CD4-positive, alpha-beta T cell treated with Interferon gamma for 1 hour (primary cell): ENCODE results near the gene CLDN16.

Source experiments
- DNase-seq: peaks from one replicate; pipeline ENCODE4 v3.0.0-alpha.2; 2020

Gene CLDN16, protein sequence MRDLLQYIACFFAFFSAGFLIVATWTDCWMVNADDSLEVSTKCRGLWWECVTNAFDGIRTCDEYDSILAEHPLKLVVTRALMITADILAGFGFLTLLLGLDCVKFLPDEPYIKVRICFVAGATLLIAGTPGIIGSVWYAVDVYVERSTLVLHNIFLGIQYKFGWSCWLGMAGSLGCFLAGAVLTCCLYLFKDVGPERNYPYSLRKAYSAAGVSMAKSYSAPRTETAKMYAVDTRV

DNA sequence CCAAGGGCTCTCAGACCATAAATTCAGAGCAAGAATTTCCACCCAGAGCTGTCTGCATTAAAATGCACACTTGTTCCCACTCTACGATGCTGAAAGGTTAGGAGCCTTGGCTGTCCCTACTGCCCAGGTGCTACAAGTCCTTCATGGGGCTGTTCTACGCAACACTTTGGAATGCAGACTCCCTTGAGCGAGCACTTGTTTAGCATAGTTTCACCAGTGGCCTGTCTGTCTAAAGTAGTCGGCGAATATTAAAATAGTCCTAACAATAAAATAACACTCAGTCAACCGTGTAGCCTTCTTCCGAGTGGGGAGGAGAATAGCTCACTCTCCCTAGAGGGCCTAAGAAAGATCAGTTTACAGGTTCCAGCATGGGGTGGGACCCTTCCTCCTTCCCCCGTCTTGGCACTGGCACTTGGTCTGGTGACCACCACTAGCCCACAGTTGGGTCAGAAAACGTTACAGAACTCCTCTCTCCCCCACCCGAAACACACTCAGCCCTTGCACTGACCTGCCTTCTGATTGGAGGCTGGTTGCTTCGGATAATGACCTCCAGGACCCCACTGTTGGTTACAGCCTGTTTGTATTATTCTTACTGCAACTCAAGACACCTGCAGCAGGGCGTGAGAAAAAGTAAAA, at the start of gene CLDN16:
Gene CLDN16 (plus strand): TSS at position 586 of the 636 bp plus-strand sequence. CDS start 167 bp downstream, outside the sequence.
- no peak for DNase-seq

DNA sequence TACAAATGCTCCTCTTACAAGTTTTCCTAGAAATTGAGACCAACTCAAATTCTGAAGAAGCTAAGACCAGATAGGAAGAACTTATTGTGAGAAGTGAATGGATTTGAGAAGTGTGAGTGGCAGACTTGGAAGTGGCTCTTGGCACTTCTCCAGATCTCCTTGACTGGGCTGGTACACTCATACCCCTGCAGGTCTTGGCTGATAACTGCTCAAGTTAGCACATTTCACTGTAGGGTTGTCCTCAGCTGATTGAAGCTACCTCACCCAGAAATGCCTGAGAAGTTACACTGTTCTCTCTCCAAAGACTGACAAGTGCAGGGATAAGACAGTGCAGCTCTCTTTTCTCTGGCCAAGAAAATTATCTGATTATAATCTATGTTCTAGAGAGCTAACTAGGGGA, 49.2 kb upstream of the CLDN16 start:
- DNase-seq, result no peak

DNA sequence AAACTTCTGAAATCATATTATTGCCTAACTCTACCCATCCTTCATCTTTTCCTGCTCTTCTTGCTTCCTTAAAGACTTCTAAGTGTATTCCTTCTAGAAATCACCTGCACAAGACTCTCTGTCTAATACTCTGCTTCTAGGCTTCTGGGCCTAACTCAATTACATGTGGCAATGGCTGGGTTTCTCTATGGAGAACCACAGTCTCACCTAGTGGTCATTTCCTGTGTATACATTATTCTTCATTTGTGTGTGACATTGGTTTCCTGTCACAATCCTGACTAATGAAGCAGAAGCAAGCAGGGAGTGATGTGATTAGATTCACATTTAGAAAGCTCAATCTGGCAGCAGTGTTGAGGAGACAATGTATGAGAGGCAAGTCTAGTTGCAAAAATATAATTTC, 48.8 kb upstream of the CLDN16 start:
- DNase-seq, result no peak

DNA sequence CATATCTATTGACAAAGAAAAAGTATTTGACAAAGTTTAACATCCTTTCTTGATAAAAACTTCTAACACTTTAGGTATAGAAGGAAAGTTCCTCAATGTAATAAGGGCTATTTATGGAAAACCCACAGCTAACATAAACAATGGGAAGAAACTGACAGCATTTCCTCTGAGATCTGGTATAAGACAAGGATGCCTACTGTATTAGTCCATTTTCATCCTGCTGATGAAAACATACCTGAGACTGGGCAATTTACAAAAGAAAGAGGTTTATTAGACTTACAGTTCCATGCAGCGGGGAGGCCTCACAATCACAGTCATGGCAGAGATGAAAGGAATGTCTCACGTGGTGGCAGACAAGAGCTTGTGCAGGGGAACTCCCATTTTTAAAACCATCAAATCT, 47.9 kb upstream of the CLDN16 start:
- DNase-seq, result no peak

DNA sequence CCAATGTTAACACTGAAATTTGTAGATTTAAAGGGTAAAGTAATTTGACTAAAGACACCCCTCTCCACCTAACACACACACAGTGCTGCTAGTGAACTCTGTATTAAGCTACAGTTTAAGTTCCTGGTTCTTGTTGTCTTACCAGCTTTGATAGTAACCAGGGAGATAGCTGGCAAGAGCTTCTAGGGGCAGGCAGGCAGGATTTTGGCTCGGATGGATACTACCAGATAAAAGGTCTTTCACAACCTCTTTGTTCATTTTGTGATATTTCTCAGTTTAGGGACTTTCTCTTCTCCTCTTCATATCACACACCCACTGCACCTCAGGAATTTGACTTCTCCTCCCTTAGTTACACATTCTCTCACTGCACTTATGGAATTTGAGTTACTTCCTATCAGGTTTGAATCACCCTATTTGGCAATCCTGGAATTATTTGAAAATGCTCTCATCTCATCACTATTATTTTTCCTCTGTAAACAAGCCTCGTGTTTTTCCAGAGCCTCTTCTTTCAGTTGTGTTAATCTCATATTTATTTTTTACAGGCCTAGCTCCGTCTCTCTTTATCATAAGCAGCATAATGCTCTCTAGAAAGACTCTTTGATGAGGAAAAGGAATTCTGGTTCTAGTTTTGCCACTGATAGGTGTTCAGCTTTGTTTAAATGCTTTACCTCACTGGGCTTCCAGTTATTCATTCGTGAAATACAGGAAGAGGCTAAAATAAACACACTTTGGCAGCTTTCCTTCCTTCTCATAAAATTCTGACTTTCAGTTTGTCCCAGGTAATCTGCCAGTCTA, 42.7 kb upstream of the CLDN16 start:
- no peak for DNase-seq

DNA sequence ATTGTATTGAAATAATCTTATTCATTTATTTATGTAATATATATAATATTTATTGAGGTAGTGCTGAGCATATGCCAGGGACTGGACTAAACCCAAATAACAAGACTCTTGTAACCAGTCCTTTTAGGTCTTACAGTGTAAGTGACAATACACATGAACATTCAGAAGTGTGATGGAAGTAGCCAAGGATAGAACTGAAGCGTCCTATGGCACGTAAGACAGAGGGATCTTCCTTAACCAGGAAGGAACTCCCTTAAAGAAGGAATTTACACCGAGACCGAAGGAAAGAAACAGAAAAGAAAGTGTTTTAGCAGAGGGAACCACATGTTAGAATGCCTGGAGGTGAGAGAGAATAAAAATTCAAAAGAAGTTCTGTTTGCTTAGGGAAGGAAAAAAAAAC, 42.1 kb upstream of the CLDN16 start:
- no peak for DNase-seq

DNA sequence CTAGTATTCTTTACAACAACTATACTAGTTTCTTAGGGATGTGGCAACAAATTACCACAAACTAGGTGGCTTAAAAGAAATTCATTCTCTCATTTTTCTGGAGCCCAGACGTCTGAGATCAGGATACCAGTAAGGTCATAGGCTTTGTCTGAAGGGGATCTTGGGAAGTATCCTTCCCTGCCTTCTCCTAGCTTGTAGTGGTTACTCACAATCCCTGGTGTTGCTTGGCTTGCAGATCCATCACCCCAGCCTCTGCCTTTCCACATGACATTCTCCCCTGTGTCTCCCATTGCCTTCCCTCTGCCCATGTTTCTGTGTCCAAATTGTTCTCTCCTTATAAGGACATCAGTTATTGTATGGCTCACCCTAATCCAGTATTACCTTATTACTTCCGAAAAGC, 41.4 kb upstream of the CLDN16 start:
- no peak for DNase-seq

DNA sequence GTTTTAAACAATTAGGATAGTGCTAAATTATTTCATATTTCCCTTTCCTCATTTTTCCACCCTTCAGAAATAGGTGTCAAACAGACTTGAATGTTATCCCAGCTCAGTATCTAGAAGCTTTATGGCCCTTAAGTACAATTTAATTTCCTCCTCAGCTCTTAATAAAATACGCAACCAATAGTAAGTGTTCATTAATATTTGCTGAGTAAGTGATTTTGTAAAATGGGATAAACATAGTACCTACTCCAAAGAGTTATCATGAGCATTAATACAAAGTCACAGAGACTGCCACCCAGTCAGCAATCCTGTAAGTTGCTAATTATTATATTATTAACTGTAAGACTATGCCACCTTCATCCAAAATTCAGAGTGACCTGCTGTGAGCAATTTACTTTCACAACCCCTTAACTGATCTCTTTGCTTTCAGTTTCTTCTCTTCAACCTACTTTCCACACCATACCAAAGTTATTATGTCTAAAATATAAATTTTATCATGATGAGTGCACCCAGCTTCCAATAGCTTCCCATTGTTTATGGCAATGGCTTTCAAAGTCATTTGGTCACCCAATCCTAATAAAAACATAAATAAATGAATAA, 35.0 kb upstream of the CLDN16 start:
- DNase-seq, result no peak

DNA sequence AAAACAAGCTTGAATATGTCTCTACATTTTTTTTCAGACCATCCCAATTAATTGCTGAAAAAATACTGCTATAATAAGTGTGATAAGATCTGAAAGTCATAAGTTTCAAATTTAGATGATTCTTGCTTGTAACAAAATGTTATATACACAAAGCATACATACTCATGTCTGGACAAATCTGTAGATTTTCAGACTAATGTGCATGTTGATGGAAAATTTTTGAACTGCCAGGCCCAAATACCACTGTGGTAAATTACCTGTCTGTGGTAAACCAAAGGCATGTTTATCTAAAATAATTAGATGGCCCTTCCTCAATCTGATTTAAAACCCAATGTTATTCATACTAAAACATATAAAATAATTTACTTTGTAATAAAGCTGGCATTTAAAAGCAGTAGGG, 31.7 kb upstream of the CLDN16 start:
- no peak for DNase-seq

DNA sequence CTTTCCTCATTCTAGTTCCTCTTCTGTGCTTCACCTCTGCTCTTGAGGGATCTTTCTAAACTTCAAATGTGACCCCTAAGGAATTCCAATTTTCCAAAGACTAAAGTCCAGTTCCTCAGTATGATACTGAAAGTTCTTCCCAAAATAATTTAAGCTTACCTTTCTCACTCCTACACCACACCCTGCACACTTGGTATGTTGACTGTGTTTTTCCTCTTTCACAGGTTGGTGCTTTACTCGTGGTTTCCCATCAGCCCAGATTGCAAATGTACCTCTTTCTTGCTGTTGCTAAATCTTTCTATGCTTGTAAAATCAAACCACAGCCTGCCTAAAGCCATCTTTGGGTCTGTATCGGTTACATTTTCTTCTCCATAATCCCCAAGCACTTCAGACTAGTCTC, 30.5 kb upstream of the CLDN16 start:
- no peak for DNase-seq

DNA sequence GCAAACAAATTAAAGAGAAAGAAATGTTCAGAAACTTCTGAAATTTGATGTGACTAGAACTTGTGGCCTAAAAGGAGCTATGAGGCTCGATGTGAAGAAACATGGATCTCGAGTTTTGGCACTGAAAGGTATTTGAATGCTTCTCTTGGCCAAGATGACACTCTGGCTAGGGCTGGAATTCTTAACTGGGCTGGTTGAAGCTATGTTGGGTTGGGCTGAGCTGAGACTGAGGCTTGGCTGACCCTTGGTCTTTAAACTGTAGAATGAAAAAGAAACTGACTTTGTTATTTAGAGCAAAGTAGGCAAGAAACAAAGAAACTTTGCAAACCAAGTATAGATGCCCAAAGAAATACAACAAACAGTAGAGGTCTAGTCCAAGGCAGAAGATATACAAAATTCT, 28.1 kb upstream of the CLDN16 start:
- DNase-seq, result no peak

DNA sequence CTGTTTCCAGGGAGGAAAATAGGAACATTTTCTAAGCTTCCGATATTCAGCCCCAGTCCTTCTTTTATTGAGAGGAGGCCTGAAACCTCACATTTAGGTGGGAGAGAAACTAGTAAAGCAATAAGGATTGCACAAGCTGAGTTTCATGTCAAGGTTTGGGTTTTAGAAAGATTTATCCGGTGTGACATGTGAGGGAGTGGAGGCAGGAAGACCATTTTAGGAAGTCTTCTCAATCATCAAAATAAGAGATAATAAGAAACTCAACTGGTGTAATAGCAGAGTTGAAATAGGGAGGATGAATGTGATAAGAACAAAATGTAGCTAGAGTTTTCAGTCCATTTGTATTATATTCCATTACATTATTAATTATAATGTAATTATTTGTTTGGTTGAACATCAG, 27.7 kb upstream of the CLDN16 start:
- no peak for DNase-seq

DNA sequence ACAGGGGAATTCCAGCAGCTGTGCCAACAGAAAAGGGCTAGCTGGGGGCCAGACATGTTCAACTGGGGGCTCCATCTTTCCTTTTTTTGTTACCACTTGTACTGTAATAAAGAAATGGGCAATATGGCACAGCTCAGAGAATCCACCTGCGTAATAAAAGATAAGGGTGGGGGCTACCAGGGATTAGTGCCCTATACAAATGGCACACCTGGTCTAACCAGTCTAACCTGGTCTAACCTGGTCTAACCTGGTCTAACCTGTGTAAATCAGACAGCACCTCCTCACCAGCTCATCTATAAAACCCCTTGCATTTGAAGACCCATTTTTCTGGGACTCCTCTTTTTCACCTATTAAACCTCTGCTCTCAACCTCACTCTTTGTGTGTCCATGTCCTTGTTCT, 26.2 kb upstream of the CLDN16 start:
- no peak for DNase-seq

DNA sequence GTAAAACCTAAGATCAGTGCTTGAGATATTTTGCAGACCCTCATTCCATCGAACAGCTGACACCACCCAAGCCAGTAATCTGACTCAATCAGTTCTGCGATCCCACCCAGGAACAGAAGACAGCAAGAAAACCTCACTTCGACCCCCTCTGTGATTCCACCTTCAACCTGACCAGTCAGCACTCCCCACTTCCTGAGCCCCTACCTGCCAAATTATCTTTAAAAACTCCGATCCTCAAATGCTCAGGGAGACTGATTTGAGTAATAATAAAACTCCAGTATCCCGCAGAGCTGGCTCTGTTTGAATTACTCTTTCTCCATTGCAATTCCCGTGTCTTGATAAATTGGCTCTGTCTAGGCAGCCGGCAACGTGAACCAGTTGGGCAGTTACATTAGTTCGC, 25.7 kb upstream of the CLDN16 start:
- no peak for DNase-seq

DNA sequence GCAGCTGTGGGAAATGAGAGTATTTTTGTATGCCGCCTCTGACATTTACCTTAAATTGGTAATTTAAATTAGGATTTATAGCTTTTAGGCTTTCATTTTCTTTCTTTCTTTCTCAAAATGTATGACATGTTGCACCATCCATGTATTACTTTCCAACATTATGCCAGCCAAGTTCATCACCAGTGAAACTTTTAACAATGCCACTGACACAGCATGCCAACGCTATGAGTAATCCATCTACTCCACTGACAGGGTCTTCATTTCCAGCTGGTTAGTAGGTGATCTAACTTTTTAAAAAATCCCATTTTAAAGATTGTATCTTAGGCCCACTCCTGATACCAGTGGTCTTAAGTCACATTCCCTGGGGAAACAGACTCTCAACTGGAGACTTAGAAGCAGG, 21.8 kb upstream of the CLDN16 start:
- DNase-seq, result no peak

DNA sequence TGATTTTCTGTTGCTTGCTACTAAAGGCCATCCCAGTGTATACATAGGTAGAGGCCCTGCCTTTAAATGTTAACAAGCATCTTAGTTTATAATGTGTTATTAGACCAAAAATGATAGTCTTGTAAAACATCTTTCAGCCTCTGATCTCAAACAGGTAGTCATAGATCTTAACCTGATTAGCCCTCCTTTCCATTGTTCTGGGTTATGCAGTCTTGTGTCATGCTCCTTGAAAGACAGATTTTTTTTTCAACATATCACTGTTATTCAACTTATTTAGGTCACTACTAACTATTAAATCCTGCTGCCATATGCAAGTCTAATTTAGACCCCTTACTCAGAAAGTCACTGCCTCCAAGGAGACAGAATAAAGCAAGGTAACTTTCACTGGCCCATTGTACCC, 19.1 kb upstream of the CLDN16 start:
- DNase-seq, result no peak

DNA sequence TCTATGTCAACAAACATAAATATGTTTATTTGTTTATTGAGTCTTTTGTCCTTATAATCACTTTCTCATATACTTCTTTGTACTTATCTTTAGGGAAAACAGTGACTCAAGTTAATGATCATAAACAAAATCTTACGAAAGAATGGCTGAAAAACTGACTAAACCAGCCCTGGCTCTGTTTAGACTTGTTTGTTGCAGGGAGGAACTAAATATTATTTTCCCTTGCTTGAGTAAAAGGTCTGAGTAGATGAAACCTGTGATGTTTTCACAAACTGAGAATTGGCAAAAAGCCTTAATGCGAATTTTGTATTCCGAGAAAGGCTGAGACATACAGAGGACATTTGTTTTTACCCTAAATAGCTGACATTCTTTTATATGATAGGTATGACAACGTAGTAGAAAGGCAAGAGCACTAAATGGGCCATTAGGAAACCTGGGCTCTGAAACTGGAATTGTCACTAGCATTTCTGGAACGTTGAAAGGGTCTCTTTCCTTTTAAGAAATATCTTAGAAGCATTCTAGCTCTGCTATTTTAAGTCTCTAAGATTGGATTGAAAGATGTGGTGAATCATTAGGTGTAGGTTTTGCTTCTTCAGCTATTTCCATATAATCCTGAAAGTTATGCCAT, 18.2 kb upstream of the CLDN16 start:
- DNase-seq, result no peak

DNA sequence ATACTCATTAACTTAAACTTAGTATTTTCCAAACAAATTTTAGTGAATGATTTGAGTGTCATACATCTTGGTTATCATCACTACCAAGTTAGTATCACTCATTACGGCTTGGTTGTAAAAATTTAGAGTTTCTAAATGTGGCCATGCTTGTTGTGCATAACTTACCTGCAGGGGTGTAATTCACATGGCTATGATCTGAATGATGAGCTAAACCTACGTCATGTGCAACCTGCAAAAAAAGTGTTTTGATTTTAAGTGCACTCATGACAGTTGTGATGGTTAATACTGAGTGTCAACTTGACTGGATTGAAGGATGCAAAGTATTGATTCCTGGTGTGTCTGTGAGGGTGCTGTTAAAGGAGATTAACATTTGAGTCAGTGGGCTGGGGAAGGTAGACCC, 17.6 kb upstream of the CLDN16 start:
- no peak for DNase-seq

DNA sequence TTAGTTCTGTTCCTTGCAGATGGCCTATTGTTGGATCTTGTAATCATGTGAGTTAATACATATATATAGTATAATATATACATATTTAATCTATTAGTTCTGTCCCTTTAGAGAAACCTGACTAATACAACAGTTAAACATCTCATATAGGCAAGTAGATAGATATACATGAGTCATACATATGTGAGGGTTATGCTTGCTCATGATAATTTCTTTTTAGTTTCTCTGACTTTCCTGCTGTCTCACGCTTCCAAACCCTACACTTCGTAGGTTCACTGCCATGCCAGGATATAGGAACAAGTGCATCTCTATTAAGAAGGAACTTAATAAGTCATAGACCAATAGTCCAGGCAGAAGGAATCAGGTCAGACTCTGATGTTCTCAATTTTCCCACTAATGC, 16.8 kb upstream of the CLDN16 start:
- no peak for DNase-seq

DNA sequence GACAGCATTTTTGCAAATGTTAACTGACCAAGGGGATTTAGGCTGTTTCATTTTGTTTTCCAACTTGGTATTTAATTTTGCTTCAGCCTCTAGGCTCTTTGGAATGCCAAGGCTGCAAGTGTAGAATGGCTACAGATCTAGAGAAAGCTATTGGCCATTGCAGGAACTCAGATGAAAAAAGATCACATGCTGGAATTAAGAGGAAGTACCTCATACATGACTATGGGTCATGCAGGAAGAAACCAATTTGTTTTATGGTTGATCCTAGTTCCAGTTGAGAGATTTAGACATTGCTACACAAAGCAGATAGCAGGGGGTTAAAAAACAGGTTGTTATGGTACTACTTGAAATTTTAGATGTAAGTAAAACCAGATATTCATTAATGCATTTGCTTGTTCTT, 12.7 kb upstream of the CLDN16 start:
- DNase-seq, result no peak

DNA sequence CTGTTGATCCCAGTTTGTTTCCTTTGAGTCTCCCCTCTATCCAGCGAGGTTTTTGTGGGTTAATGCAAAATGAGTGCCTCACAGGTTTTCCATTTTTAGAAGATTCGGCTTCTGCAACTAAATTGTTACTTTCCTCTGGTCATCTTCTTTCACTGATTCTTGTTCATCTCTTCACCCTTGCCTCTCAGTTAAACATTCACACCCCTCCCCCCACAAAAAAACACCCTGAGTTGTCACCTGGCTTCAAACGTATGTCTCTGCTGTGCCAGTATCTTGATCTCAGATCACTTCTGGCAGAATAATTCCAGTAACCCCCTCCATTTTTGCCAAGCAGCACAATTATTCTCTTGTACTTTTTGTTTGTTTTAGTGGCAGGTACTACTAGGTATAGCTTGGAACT, 12.3 kb upstream of the CLDN16 start:
- no peak for DNase-seq

DNA sequence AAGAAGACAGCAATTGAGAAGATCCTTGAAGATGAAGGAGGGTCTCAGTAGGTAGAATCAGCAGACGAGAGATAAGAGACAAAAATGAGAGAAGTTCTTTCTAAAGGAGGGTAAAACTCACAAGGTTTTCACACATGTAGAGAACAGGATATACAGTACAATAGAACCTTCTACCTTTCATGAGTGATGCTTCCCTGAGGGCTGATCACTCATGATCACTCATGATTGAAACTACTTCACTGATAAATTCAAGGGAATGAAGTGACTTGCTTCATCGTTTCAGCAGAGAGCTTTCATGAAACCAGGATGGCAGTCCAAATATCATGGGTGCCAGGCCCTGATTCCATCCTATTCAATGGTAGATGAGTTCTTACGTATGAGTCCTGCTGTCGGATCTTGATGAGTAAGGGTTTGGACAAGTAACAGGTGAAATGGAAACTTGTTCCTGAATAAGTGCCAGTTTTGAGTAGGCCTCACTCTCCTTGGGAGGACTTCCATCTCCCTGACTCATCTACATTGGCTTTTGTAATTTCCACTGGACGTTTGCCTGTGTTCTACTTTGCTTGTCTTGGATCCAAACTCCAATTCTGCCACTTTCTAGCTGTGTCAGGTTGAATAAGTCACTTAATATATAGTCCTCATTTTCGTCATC, 9.6 kb upstream of the CLDN16 start:
- no peak for DNase-seq

DNA sequence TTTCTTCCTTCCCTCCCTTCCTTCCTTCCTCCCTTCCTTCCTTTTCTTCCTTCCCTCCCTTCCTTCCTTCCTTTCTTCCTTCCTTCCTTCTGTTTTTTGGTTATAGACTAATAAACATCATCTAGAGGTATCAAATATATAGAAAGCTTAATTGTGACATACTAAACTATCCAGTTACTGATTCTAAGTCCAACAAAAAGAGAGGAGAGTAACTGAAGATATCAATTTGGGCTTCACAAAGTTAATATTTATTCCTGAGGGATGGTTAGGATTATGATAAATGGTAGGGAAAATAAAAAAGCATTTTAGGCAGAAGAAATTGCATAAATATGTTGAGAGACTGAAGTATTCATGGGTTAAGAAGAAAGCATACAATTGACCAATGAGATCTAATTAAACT, 7.8 kb upstream of the CLDN16 start:
- DNase-seq, result no peak
